Gastroesophageal sphincter (tissue), 4 donors: ENCODE measurements around the gene RABGGTA. TPM values are rescaled to one million over a fixed set of nuclear protein-coding genes. Genes with fewer than 3 reads are reported as not detected.

Experiments
- ATAC-seq: fragments of 150-250 bp; one replicate; pipeline ENCODE4 v1.9.1; 2016; ENCODE audit warnings: mild to moderate bottlenecking, moderate library complexity
- H3K27ac ChIP-seq, 4 donors: fragments of 200-600 bp; sonication (generic) in 3 of 4; 1 replicate in 3 of 4; 2 replicates in 1 of 4; pipeline ENCODE4 v1.5.1; 2016 to 2019
- H3K27me3 ChIP-seq: fragments of 200-600 bp; sonication (generic); one replicate; pipeline ENCODE4 v1.5.1; 2019
- H3K36me3 ChIP-seq, 2 donors: fragments of 200-600 bp; sonication (generic); one replicate each; pipeline ENCODE4 v1.5.1; 2019; ENCODE audit warnings: control low read depth in 1 of 2
- H3K4me1 ChIP-seq, 3 donors: fragments of 200-600 bp; sonication (generic); 1 replicate in 2 of 3; 2 replicates in 1 of 3; pipeline ENCODE4 v1.5.1; 2016 to 2019; ENCODE audit warnings: control low read depth in 2 of 3
- H3K4me3 ChIP-seq, 2 donors: fragments of 200-600 bp; sonication (generic); one replicate each; pipeline ENCODE4 v1.5.1; 2019; ENCODE audit warnings: mild to moderate bottlenecking in 1 of 2, moderate library complexity in 1 of 2
- H3K9me3 ChIP-seq, 3 donors: fragments of 200-600 bp; sonication (generic); one replicate each; pipeline ENCODE4 v1.5.1; 2017 to 2019; ENCODE audit warnings: control low read depth in 2 of 3
- CTCF ChIP-seq, 4 experiments: fragments of 200-600 bp in 2 of 4; fragments of 450-650 bp in 2 of 4; sonication (generic) in 1 of 4; IDR thresholded peaks; one replicate each; pipeline ENCODE4 v1.5.1; 2017 to 2019; ENCODE audit warnings: antibody characterized with exemption in 4 of 4, mild to moderate bottlenecking in 2 of 4, moderate library complexity in 2 of 4
- EP300 ChIP-seq: sonication (generic); formaldehyde crosslinking; IDR thresholded peaks from one replicate; pipeline ENCODE4 v1.6.1; 2017; ENCODE audit warnings: antibody characterized with exemption, mild to moderate bottlenecking
- POLR2A ChIP-seq, 2 donors: fragments of 450-650 bp; IDR thresholded peaks; one replicate each; pipeline ENCODE4 v1.6.1; 2017; ENCODE audit warnings: antibody characterized with exemption in 2 of 2, mild to moderate bottlenecking in 2 of 2, moderate library complexity in 1 of 2
- POLR2AphosphoS5 ChIP-seq: sonication (generic); formaldehyde crosslinking; IDR thresholded peaks from one replicate; pipeline ENCODE4 v1.6.1; 2017; ENCODE audit warnings: antibody characterized with exemption
- whole genome bisulfite sequencing, 2 donors: methylation state at CpG; one replicate each; pipeline ENCODE4 v1.1.5; 2018; ENCODE audit warnings: low coverage in 1 of 2; 5-methylcytosine and 5-hydroxymethylcytosine counted together
- total RNA-seq, 4 donors: library from RNA; depleted of rRNA; stranded (reverse); fragments of >200 nt; gene quantifications; one replicate each; pipeline ENCODE4 v1.1.0, GENCODE V29; 2016

The RABGGTA gene
- total RNA-seq, 4 donors from 2014 or later = 12.9 to 27.6 (median 16.5) TPM

GRCh38 chr14:24235804-24236688 lies 35.4 kb downstream of the RABGGTA start:
- Histone ChIP-seq H3K9me3 (no peaks in the 10 kb centered on the region), H3K4me3 (no peak overlapping the region), H3K27ac (no peak overlapping the region), H3K27me3 (no peaks in the 10 kb centered on the region), H3K36me3 (peaks cover 0 to 55% of the 10 kb centered on the region in 2 donors), H3K4me1 (peaks cover 6 to 74% (median 38%) of the 10 kb centered on the region in 3 donors)
- 89 to 90% methylated on average over 5 of the region's 5 CpGs for WGBS, 2 donors
- no peak for TF ChIP-seq POLR2AphosphoS5
- no peak for TF ChIP-seq EP300
- no peak for TF ChIP-seq POLR2A (IDR thresholded peaks at IDR 0.05)
- no peak for TF ChIP-seq CTCF (IDR thresholded peaks at IDR 0.05)
- no peak for ATAC-seq

- peak overlapping the region in 2 of 4 donors; percentile 24 to 43 for H3K27ac ChIP-seq
- no peak overlapping the region for H3K4me3 ChIP-seq
- H3K9me3 ChIP-seq = no peaks in the 10 kb centered on the region
- WGBS, 2 donors = 86 to 94% methylated on average over 3 of the region's 3 CpGs
- peaks cover 0 to 39% of the 10 kb centered on the region in 2 donors for H3K36me3 ChIP-seq
- no peak for ATAC-seq
- no peak for TF ChIP-seq EP300
- TF ChIP-seq POLR2A (IDR thresholded peaks at IDR 0.05) = no peak
- no peak for TF ChIP-seq POLR2AphosphoS5
- no peak for TF ChIP-seq CTCF (IDR thresholded peaks at IDR 0.05)
- H3K4me1 ChIP-seq = peaks cover 4 to 63% (median 27%) of the 10 kb centered on the region in 3 donors
- H3K27me3 ChIP-seq = no peaks in the 10 kb centered on the region
These were observed 37.0 kb downstream of the RABGGTA start for GRCh38 chr14:24234095-24235005.

- Histone ChIP-seq H3K4me1 (peaks cover 4 to 55% (median 23%) of the 10 kb centered on the region in 3 donors), H3K36me3 (peaks cover 0 to 33% of the 10 kb centered on the region in 2 donors), H3K27ac (peak overlapping the region; percentile 86 to 93 (median 89)), H3K9me3 (no peaks in the 10 kb centered on the region), H3K4me3 (peak overlapping the region; percentile 68 to 72), H3K27me3 (no peaks in the 10 kb centered on the region)
- no peak for ATAC-seq
- TF ChIP-seq POLR2A (IDR thresholded peaks at IDR 0.05) (no peak), EP300 (no peak), POLR2AphosphoS5 (no peak), CTCF (IDR thresholded peaks at IDR 0.05) (no peak)
- 38 to 63% methylated on average over 1 to 2 of the region's 2 CpGs for WGBS, 2 donors
These were observed 37.9 kb downstream of the RABGGTA start for GRCh38 chr14:24233538-24233866.

- Histone ChIP-seq H3K4me3 (peak within 1 kb of the TSS; percentile 68 to 72), H3K9me3 (no peaks in the 10 kb centered on the region), H3K4me1 (peaks cover 4 to 49% (median 23%) of the 10 kb centered on the region in 3 donors), H3K27ac (peak within 1 kb of the TSS; percentile 86 to 93 (median 89)), H3K27me3 (no peaks in the 10 kb centered on the region), H3K36me3 (peaks cover 0 to 33% of the 10 kb centered on the region in 2 donors)
- no peak for TF ChIP-seq POLR2A (IDR thresholded peaks at IDR 0.05)
- peak; percentile 68 for TF ChIP-seq POLR2AphosphoS5
- TF ChIP-seq EP300 = no peak
- peak in 1 of 4 experiments; percentile 21 for TF ChIP-seq CTCF (IDR thresholded peaks at IDR 0.05)
- peak; percentile 76 for ATAC-seq
- 5 to 14% methylated on average over 7 to 22 of the region's 38 CpGs for WGBS, 2 donors
These were observed 38.5 kb downstream of the RABGGTA start, which contains the start of gene GMPR2 for GRCh38 chr14:24232645-24233537. GMPR2 (plus strand) TSS chr14:24232929; CDS start chr14:24233254, 325 bp downstream.
